Adrenal gland (tissue), 5 donors: ENCODE results near the gene P2RX3.

Source experiments
- POLR2A ChIP-seq, 2 donors: fragments of 450-650 bp; IDR thresholded peaks; one replicate each; pipeline ENCODE4 v1.6.1; 2017; ENCODE audit warnings: antibody characterized with exemption in 2 of 2, mild to moderate bottlenecking in 2 of 2, moderate library complexity in 1 of 2
- TF ChIP-seq, protein P1 (sequence below), 6 experiments: fragments of 450-650 bp in 4 of 6; fragments of 200-600 bp in 2 of 6; sonication (generic) in 1 of 6; IDR thresholded peaks; 1 replicate in 5 of 6; 2 replicates in 1 of 6; pipeline versions ENCODE4 v1.5.1 to v1.8.0; 2016 to 2021; ENCODE audit warnings: antibody characterized with exemption in 6 of 6, mild to moderate bottlenecking in 2 of 6, moderate library complexity in 1 of 6
- donor health status: DM: no; HTN: no; CAD: no.

DNA sequence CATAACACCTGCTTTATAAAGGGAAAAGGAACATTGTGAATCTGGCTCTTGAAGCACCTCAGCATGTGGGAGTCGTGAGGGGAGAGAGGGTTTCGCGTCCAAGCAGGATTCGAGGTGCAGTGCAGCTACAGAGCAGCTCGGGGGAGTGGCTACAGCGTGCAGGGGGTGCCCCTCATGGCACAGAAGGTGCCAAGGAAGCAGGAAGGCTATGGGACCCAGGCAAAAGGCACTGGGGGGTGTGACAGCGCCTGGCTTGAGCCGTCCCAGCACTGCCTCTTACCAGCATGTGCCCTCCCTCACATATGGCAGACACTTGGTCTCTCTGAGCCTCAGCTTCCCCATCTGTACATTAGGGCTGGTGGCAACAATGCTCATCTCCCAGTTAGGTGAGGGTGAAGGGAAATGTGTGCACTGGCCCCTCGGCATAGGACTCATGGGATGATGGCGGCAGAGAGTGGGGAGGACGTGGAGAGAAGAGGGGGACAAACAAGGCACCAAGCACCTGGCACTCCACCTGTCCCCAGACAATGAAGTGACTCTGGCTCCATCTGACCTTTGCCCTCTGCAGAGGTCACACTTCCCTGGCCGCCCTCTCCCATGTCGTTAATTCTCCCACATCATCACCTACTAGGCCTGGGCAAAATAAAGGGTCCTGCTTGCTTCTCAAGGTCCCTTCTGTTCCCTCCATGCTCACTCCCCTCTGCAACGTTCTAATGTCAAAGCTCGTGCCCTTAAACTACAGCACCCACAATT, 23.8 kb upstream of the P2RX3 start:
- TF ChIP-seq, protein P1, sequence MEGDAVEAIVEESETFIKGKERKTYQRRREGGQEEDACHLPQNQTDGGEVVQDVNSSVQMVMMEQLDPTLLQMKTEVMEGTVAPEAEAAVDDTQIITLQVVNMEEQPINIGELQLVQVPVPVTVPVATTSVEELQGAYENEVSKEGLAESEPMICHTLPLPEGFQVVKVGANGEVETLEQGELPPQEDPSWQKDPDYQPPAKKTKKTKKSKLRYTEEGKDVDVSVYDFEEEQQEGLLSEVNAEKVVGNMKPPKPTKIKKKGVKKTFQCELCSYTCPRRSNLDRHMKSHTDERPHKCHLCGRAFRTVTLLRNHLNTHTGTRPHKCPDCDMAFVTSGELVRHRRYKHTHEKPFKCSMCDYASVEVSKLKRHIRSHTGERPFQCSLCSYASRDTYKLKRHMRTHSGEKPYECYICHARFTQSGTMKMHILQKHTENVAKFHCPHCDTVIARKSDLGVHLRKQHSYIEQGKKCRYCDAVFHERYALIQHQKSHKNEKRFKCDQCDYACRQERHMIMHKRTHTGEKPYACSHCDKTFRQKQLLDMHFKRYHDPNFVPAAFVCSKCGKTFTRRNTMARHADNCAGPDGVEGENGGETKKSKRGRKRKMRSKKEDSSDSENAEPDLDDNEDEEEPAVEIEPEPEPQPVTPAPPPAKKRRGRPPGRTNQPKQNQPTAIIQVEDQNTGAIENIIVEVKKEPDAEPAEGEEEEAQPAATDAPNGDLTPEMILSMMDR (IDR thresholded peaks at IDR 0.05): no peak
- no peak for TF ChIP-seq POLR2A (IDR thresholded peaks at IDR 0.05)
